DND-41 (cell line): ENCODE results near the gene NPM1.

ENCODE experiments used
- ATAC-seq: fragments of 200-7000 bp; cut with Tn5 transposase; 3 replicates; pipeline ENCODE4 v1.9.1; 2021; ENCODE audit warnings: low read depth; ENCODE audit not compliant: insufficient read depth
- DNase-seq: peaks from one replicate; pipeline ENCODE4 v3.0.0-alpha.2; 2020
- H2AFZ ChIP-seq: 2 replicates; pipeline ENCODE4 v1.6.0; 2012; ENCODE audit warnings: low read depth, low read length
- H3K27ac ChIP-seq: 2 replicates; pipeline ENCODE4 v1.5.1; 2012; ENCODE audit warnings: low read length, inconsistent platforms
- H3K27me3 ChIP-seq: fragments of 200-600 bp; sonication (generic); 2 replicates; pipeline ENCODE4 v1.6.0; 2012; ENCODE audit warnings: low read length, mild to moderate bottlenecking, inconsistent platforms; ENCODE audit not compliant: insufficient read depth, poor library complexity
- H3K36me3 ChIP-seq: 2 replicates; pipeline ENCODE4 v1.5.1; 2012; ENCODE audit warnings: low read length, inconsistent platforms; ENCODE audit not compliant: insufficient read depth
- H3K4me1 ChIP-seq: 2 replicates; pipeline ENCODE4 v1.5.1; 2012; ENCODE audit warnings: mild to moderate bottlenecking, low read length; ENCODE audit not compliant: insufficient read depth
- H3K4me2 ChIP-seq: 2 replicates; pipeline ENCODE4 v1.6.0; 2012; ENCODE audit warnings: mild to moderate bottlenecking, moderate library complexity, low read length, inconsistent platforms; ENCODE audit not compliant: insufficient read depth
- H3K4me3 ChIP-seq, 2 experiments: fragments of 200-600 bp in 1 of 2; shearing (Covaris generic) in 1 of 2; 2 replicates each; pipeline ENCODE4 v1.5.1; 2012 to 2016; ENCODE audit warnings: inconsistent platforms in 2 of 2, low read length in 2 of 2, mild to moderate bottlenecking in 2 of 2, low read depth in 1 of 2, moderate library complexity in 1 of 2
- H3K79me2 ChIP-seq: 2 replicates; pipeline ENCODE4 v1.6.0; 2012; ENCODE audit warnings: low read length, inconsistent platforms; ENCODE audit not compliant: insufficient read depth
- H3K9ac ChIP-seq: 2 replicates; pipeline ENCODE4 v1.6.0; 2012; ENCODE audit warnings: low read depth, mild to moderate bottlenecking, inconsistent platforms, low read length, moderate library complexity
- H3K9me3 ChIP-seq: 2 replicates; pipeline ENCODE4 v1.5.1; 2012; ENCODE audit warnings: low read length, moderate library complexity, mild to moderate bottlenecking, inconsistent platforms; ENCODE audit not compliant: insufficient read depth, severe bottlenecking
- H4K20me1 ChIP-seq: 2 replicates; pipeline ENCODE4 v1.6.0; 2012; ENCODE audit warnings: low read length; ENCODE audit not compliant: insufficient read depth
- CTCF ChIP-seq: IDR thresholded peaks from 2 replicates; pipeline ENCODE4 v1.5.1; 2012; ENCODE audit warnings: borderline replicate concordance, low read length, moderate library complexity, mild to moderate bottlenecking; ENCODE audit not compliant: poor library complexity, severe bottlenecking; ENCODE audit errors: extremely low read depth
- EZH2 ChIP-seq: IDR thresholded peaks from 3 replicates; pipeline ENCODE4 v1.6.1; 2012; ENCODE audit warnings: borderline replicate concordance, low read depth, mild to moderate bottlenecking, moderate library complexity, low read length, inconsistent platforms; ENCODE audit not compliant: severe bottlenecking

The NPM1 gene

GRCh38 chr5:171342362-171343111 is 45.1 kb upstream of the NPM1 start:
- Histone ChIP-seq H3K4me2 (no peak overlapping the region), H2AFZ (peak overlapping the region; percentile 41), H3K27me3 (no peaks in the 10 kb centered on the region), H3K4me1 (peaks cover 5% of the 10 kb centered on the region; the same call in 1 of the 2 replicates), H4K20me1 (no peaks in the 10 kb centered on the region), H3K36me3 (no peaks in the 10 kb centered on the region), H3K79me2 (no peaks in the 10 kb centered on the region), H3K4me3 (no peak overlapping the region), H3K9me3 (no peaks in the 10 kb centered on the region), H3K9ac (no peak overlapping the region), H3K27ac (no peak overlapping the region)
- TF ChIP-seq EZH2 (no peak), CTCF (peak; percentile 85)
- DNase-seq (peak; percentile 64), ATAC-seq (peak; percentile 96)

- Histone ChIP-seq H3K36me3 (no peaks in the 10 kb centered on the region), H3K9ac (no peak overlapping the region), H3K27ac (no peak overlapping the region), H3K4me2 (no peak overlapping the region), H3K4me3 (no peak overlapping the region), H3K27me3 (no peaks in the 10 kb centered on the region), H3K4me1 (peaks cover 5% of the 10 kb centered on the region; the same call in 1 of the 2 replicates), H2AFZ (no peak overlapping the region), H3K79me2 (no peaks in the 10 kb centered on the region), H3K9me3 (no peaks in the 10 kb centered on the region), H4K20me1 (no peaks in the 10 kb centered on the region)
- TF ChIP-seq EZH2 (no peak), CTCF (no peak)
- DNase-seq, result no peak
- ATAC-seq, result no peak
Measured at GRCh38 chr5:171344936-171345608, 42.6 kb upstream of the NPM1 start.

- Histone ChIP-seq H3K4me2 (no peak overlapping the region), H3K27ac (no peak overlapping the region), H3K9me3 (no peaks in the 10 kb centered on the region), H4K20me1 (no peaks in the 10 kb centered on the region), H3K9ac (no peak overlapping the region), H3K4me3 (no peak overlapping the region), H3K27me3 (no peaks in the 10 kb centered on the region), H3K4me1 (no peaks in the 10 kb centered on the region), H3K79me2 (no peaks in the 10 kb centered on the region), H2AFZ (no peak overlapping the region), H3K36me3 (no peaks in the 10 kb centered on the region)
- ATAC-seq (no peak), DNase-seq (no peak)
- TF ChIP-seq CTCF, result no peak
- no peak for TF ChIP-seq EZH2
Measured at GRCh38 chr5:171351536-171352073, 36.0 kb upstream of the NPM1 start.
